ENCODE measurements around the gene RNF121.

DNA sequence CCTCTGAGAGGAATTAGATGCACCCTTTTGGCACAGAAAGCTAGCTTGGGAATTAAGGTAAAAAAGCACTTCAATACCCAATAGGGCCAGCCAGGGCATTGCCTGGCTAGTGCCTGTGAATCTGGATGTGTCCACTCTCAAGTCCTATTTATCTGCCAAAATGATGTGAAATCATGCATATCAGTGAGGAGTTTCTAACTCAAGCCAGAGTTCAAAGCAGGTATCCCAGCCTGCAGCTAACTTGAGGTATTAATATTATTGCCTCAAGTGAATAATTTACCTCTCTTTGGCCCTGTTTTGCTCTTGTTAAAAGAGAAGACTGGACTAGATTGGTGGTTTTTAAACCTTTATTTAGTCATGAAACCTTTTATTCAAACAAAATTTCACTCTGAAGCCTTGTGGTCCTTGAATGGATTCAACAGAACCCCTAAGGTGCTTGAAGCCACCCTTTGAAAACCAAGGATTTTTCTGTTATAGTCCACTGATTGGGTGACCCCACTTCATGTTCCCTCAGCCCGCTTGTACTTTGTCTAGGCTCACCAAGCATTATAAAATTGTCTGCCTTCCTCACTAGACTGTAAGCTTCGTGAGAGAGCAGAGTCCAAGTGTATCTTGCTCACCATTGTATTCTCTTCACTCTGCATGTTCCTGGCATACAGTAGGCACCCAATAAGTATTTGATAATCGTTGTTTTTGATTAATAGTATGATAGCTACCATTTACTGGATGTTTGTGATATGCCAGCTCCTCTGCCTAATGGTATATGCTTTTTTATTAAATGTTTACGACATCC lies 4.5 kb downstream of the RNF121 start:
- TF ChIP-seq, protein P1, sequence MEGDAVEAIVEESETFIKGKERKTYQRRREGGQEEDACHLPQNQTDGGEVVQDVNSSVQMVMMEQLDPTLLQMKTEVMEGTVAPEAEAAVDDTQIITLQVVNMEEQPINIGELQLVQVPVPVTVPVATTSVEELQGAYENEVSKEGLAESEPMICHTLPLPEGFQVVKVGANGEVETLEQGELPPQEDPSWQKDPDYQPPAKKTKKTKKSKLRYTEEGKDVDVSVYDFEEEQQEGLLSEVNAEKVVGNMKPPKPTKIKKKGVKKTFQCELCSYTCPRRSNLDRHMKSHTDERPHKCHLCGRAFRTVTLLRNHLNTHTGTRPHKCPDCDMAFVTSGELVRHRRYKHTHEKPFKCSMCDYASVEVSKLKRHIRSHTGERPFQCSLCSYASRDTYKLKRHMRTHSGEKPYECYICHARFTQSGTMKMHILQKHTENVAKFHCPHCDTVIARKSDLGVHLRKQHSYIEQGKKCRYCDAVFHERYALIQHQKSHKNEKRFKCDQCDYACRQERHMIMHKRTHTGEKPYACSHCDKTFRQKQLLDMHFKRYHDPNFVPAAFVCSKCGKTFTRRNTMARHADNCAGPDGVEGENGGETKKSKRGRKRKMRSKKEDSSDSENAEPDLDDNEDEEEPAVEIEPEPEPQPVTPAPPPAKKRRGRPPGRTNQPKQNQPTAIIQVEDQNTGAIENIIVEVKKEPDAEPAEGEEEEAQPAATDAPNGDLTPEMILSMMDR (IDR thresholded peaks at IDR 0.05): no peak
- no peak for TF ChIP-seq POLR2A (IDR thresholded peaks at IDR 0.05)
